ACHN (cell line): ENCODE measurements around the gene TOX4.

ENCODE experiments used
- DNase-seq: peaks from one replicate; pipeline ENCODE4 v3.0.0-alpha.2; 2015
- in situ Hi-C: cut with HindIII; loops from 2 replicates; pipeline ENCODE4 v1.10.0; 2017; ENCODE audit warnings: low sequenced_read_pairs, low pct_ligation_motif_present, low pct_unique_long_range_greater_than_20kb

Gene TOX4

GRCh38 chr14:21498540-21499526 is 21.8 kb downstream of the TOX4 start:
- in situ Hi-C loops, result no loop called here
- DNase-seq, result peak; percentile 61

DNA sequence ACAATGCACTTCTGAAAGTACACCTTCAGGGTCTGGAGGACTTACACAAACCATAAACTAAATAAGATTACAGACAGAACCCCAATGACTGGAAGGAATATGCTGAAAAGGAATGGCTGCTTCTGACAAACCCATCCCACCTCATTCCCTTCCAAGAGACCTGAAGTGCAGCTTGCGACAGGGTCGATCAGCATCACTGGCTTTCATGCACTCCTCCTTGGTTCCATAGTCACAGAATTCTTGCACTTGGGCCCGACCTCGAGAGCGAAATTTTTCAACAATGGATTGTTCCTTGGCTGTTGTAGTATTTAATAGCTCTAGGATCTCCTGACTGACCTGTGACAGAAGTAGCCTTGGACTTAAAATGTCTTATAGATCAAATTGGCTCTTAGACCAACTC is 24.6 kb downstream of the TOX4 start:
- DNase-seq, result no peak
- in situ Hi-C loops, result no loop called here

DNA sequence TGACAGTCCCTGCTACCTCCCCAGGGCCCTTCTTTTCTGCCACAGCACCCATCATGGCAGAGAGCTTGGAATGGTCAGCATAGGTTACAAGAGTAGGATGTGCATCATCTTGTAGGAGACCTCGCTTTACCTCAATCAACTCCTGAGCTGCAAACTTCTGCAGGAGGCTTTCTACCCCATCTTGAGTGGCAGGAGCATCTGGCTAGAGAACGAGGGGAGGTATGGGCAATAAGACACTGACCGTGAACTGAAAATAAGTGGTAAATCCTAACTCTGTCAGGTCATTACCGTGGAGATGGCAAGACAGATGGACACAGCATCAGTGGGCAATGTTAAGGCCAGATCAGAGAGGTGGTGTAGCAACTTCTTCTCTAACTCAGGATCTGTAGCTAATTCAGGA is 26.4 kb downstream of the TOX4 start:
- no peak for DNase-seq
- in situ Hi-C loops, result no loop called here

DNA sequence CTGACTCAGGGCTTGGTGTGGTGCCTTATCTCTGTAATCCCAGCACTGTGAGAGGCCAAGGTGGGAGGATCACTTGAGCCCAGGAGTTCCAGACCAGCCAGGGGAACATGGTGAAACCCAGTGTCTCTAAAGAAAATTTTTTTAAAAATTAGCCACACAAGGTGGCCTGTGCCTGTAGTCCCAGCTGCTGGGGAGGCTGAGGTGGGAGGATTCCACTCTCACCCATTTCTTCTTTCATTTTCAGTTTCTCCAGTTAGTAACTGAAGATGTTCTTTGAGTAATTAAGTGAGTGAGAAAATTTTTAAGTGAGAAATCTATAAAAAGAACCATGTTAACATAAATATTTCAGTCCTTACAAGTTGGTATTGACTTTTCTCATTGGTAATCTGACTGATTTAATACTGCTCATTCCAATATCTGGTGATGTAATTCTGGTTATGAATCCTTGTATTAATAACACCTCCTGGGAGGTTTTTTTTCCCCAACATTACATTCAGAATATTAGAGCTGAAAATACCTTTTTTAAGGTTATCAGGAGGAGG is 28.1 kb downstream of the TOX4 start:
- no peak for DNase-seq
- in situ Hi-C loops, result no loop called here

DNA sequence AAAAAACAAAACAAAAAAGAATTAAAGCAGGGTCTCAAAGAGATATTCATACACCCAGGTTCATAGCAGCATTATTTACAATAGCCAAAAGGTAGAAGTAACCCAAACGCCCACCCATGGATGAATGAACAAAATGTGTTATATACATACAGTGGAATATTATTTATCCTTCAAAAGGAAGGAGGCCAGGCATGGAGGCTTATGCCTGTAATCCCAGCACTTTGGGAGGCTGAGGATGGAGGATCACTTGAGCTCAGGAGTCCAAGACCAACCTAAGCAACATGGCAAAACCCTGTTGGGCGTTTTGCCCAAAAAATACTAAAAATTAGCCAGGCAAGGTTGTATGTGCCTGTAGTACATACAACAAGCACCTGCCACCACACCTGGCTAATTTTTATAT is 29.6 kb downstream of the TOX4 start:
- DNase-seq, result no peak
- in situ Hi-C loops, result no loop called here

DNA sequence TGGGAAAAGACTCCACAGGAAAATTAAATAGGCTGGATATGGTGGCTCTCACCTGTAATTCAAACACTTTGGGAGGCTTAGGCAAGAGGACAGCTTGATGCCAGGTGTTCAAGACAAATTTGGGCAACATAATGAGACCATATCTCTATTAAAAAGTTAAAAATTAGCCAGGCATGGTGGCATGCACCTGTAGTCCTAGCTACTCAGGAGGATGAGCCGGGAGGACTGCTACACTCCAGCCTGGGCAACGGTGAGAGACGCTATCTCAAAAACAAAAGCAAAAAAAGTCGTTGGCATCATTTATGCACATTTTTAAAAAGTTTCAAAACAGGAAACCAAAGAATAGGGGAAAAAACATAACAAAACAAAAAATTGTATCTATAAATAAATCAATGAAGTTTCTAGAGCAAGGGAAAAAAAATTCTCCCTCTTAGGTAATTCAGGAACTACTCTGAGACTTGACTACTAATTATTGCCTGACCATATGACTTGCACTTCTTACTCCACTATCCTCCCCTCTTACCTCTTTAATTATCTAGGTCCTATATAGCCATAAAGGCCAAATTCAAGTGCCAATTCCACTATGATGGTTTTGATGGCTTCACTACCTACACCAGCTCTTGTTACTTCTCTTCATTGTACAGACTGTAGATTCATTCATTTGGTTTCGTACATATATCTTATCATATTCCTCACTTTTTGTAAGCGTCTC is 32.6 kb downstream of the TOX4 start:
- no peak for DNase-seq
- in situ Hi-C loops, result no loop called here

GRCh38 chr14:21510735-21511657 is 34.0 kb downstream of the TOX4 start, which contains the start of gene METTL3:
TSS of gene METTL3 (minus strand) at chr14:21511340. CDS start at chr14:21511223, 117 bp downstream.
- in situ Hi-C loops, result no loop called here
- DNase-seq, result peak; percentile 98

DNA sequence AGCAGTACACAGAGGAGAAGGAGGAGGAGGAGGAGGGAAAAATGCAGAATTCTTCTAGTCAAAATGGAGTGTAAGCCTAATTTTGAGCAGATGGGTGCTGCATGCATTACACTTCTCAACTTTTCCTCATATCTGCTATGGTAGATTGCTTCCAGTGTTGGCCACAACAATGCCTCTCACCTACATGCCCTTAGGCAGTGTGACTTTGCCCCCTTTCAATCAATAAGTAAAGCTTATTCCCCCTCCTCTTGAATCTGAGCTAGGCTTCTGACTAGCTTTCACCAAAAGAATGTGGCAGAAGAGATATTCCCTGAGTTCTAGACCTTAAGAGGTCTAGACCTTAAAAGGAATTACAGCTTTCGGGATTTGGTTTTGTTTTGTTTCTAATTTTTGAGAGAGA is 37.3 kb downstream of the TOX4 start:
- no peak for DNase-seq
- in situ Hi-C loops, result no loop called here

- DNase-seq, result no peak
- in situ Hi-C loops, result no loop called here
Measured at GRCh38 chr14:21518725-21519124, 41.7 kb downstream of the TOX4 start.

DNA sequence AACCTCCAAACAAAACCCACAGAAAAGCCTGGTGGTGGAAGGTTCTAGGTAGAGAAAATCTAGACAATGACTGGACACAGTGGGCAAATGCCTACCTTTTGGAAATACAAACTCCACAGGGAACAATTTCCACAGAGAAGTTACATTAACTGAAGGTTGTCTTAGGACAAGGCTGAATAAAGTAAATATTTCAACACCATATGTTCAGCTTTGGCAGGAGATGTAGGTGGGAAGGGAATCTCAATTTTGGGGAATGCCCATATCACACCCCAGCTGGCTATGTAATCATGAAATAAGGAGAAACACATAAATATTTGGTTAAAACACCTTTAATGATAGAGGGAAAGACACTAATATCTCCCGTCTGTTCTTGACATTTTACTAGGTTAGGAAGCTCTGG is 43.8 kb downstream of the TOX4 start:
- in situ Hi-C loops, result no loop called here
- DNase-seq, result no peak

GRCh38 chr14:21521501-21521900 is 44.5 kb downstream of the TOX4 start:
- DNase-seq, result no peak
- in situ Hi-C loops, result no loop called here

DNA sequence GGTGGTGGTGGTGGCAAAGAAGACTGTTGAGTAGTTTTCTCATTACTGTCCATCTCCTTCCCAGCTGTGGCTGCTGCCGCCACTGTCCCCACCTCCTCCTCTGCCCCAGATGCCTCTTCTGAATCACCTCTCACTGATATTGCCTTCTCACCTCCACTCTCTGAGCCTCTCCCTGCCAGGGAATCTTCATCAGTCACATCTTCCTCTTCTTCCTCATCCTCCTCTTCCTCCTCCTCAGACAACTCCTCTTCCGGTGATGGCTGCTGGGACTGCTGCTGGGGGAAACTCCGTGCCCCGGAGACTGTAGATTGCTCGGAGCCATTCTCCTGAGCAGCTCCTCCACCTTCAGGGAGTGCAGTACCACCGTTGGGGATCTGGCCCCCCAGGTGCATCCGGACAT is 46.2 kb downstream of the TOX4 start:
- in situ Hi-C loops, result no loop called here
- no peak for DNase-seq

- in situ Hi-C loops, result no loop called here
- no peak for DNase-seq
Measured at GRCh38 chr14:21524575-21525490, 47.8 kb downstream of the TOX4 start.

DNA sequence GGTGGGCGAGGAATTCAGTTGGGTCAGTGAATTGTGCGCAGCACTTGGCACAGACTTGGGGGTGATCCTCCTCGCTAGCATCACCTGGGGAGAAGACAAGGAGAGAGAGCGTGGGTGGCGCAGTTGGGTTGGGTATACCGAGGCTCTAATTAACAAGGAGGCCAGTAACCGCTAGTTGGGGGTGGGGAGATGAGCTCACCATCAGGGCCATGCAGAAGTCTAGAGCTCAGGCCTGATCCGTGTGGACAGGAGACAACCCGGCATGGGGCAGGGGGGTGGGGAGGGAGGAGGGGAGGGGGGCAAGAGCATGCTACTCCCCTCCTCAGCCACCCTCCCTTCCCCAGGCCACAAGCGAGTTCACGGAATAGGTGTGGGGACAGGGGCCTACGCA is 48.6 kb downstream of the TOX4 start:
- no peak for DNase-seq
- in situ Hi-C loops, result no loop called here

DNA sequence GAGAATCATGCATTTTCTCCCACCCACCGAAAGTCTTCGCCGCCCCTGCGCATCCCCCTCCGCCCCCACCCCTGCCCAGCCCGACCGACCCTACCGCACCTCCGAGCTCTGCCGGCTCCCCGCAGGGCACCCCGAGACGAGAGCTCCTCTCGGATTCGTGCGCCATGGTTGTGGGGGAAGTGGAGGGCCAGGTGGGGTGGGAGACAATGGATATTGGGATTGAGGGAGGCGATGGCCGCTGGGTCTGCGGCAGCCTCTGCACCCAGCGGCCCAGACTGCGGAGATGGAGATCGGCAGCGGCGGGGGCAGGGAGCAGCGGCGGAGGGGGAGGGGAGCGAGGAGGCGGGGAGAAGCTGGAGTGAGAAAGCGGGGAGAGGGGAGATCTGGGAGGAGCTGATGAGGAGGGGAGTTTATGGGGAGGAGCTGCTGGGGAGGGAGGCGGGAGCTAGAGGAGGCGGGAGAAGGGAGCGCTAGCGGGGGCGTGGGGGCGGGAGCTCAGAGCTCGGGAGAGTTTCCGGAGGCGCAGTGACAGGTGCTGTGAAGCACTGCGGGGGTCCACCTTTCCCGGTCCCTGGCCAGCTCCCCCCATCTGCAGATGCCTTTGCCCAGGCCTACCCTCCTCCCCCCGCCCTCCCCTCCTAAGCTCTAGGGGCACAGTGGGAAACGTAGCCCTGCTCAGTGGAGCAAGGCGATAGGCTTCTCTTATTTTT is 49.1 kb downstream of the TOX4 start, which contains the start of gene SALL2:
SALL2 (minus strand) TSS at position 385 of the 710 bp plus-strand sequence; CDS start at position 166, 219 bp downstream.
- DNase-seq, result peak; percentile 68
- in situ Hi-C loops, result no loop called here

DNA sequence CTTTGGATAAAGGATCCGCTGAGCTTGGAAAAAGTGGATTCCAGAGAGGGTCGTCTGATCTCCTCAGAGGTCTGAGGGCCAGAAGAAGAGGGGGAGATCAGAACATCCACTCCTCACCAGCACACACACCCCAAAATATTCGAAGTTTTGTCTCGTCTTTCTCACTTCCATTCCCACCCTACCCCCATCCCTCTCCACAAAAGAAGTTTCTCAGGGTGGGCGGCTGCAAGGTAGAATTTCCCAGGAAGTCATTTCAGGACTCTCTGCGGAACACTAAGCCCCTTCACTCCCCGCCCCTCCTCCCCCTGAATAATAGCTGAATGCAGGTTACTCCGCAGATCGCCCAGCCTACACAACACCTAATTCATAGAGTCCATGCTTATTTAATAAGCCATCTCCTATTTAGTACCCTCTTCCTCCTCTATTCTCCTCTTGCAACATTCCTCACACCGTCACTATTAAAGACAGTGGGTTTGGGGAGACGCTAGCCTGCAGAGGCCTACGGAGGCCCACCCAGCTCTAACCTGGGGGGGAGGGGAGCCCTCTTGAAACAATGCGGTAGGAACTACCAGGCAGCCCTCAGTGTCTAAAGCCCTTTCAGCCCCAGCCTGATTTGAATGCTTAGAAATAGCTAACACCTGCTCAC is 49.8 kb downstream of the TOX4 start:
- no peak for DNase-seq
- in situ Hi-C loops, result no loop called here
